SK-N-SH treated with all-trans-retinoic acid at 6 μM for 48 hours (cell line): ENCODE data around the gene BRF1.

Experiments
- BACH2 ChIP-seq: fragments of 250-450 bp; sonication (Bioruptor Pico); IDR thresholded peaks from 2 replicates; pipeline ENCODE4 v1.9.0; 2021; ENCODE audit warnings: mild to moderate bottlenecking, borderline replicate concordance
- ZFP3 ChIP-seq: fragments of 250-450 bp; sonication (Bioruptor Pico); IDR thresholded peaks from 2 replicates; pipeline ENCODE4 v1.5.0; 2020; ENCODE audit warnings: mild to moderate bottlenecking, moderate library complexity
- ZNF70 ChIP-seq: fragments of 450-650 bp; formaldehyde crosslinking; IDR thresholded peaks from 2 replicates; pipeline ENCODE4 v1.5.0; 2020; ENCODE audit warnings: mild to moderate bottlenecking, moderate library complexity
- TF ChIP-seq, protein P1 (sequence below): fragments of 250-450 bp; sonication (Bioruptor Pico); IDR thresholded peaks from 2 replicates; pipeline ENCODE4 v1.5.1; 2020; ENCODE audit warnings: low read depth, mild to moderate bottlenecking, moderate library complexity

DNA sequence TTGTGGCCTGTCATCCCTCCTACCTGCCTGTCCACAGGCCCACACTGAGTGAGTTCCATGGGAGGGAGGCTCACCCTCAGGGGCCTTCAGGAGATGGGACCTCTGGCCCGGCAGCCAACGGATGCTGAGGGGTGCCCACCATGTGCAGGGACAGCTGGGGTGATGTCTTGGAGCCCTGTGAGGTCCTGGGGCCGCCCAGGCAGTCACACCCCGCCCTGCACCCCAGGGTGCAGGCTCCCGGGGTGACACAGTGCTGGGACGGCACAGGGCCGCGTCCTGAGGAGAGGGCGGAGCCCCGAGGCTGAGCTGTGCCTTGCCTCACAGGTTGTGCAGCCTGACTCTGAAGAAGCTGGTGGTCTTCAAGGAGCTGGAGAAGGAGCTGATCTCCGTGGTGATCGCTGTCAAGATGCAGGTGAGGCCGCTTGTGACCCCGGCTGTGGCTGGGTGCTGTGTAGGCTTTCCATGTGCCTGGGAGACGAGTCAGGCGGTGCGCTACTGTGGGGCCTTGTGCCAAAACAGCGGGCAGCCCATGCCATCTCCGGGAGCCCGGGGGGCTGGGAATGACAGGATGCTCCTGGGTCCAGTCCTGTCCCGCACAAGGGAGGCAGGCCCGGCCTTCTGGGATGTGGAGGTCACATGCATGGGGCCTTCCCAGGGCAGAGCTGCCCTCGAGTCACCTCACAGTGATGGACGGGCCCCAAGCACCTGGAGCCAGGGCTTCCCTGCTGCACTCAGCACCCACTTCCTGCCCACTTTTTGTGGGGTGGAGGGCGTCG lies 47.6 kb upstream of the BRF1 start:
- TF ChIP-seq BACH2, result no peak
- TF ChIP-seq ZFP3 (CRISPR knock-in tag), result no peak
- no peak for TF ChIP-seq ZNF70 (CRISPR knock-in tag)
- TF ChIP-seq, protein P1, sequence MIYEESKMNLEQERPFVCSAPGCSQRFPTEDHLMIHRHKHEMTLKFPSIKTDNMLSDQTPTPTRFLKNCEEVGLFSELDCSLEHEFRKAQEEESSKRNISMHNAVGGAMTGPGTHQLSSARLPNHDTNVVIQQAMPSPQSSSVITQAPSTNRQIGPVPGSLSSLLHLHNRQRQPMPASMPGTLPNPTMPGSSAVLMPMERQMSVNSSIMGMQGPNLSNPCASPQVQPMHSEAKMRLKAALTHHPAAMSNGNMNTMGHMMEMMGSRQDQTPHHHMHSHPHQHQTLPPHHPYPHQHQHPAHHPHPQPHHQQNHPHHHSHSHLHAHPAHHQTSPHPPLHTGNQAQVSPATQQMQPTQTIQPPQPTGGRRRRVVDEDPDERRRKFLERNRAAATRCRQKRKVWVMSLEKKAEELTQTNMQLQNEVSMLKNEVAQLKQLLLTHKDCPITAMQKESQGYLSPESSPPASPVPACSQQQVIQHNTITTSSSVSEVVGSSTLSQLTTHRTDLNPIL (CRISPR knock-in tag), result no peak
